BLaER1 treated with 17β-estradiol and CSF1 and Interleukin-3, amounts not matched to agents 10 nM and 100 nM (cell line): Measurements from ENCODE around the gene GMNC.

Source experiments
- H3K27ac ChIP-seq, 11 experiments: shearing (Covaris generic); formaldehyde crosslinking; 2 replicates each; pipeline ENCODE4 v1.8.1; 2022
- H3K27me3 ChIP-seq, 11 experiments: shearing (Covaris generic); formaldehyde crosslinking; 2 replicates each; pipeline ENCODE4 v1.8.1; 2022
- H3K36me3 ChIP-seq, 11 experiments: shearing (Covaris generic); formaldehyde crosslinking; 2 replicates each; pipeline ENCODE4 v1.8.1; 2022
- H3K4me1 ChIP-seq, 10 experiments: shearing (Covaris generic); formaldehyde crosslinking; 2 replicates each; pipeline ENCODE4 v1.8.1; 2022
- H3K4me2 ChIP-seq, 11 experiments: shearing (Covaris generic); formaldehyde crosslinking; 2 replicates each; pipeline ENCODE4 v1.8.1; 2022
- H3K4me3 ChIP-seq, 10 experiments: shearing (Covaris generic); formaldehyde crosslinking; 2 replicates each; pipeline ENCODE4 v1.8.1; 2022
- H3K9ac ChIP-seq, 11 experiments: shearing (Covaris generic); formaldehyde crosslinking; 2 replicates each; pipeline ENCODE4 v1.8.1; 2022
- H3K9me3 ChIP-seq, 11 experiments: shearing (Covaris generic); formaldehyde crosslinking; replicated peaks in 1 of 11; 2 replicates each; pipeline ENCODE4 v1.8.1; 2022
- H4K20me1 ChIP-seq, 11 experiments: shearing (Covaris generic); formaldehyde crosslinking; 2 replicates each; pipeline ENCODE4 v1.8.1; 2022
- Cebpa-rat ChIP-seq, 11 experiments: shearing (Covaris generic); IDR thresholded peaks; 2 replicates each; pipeline ENCODE4 v1.8.1; 2022

GMNC gene

GRCh38 chr3:190855151-190855550 is 7.3 kb downstream of the GMNC start:
- no peak overlapping the region for H3K4me2 ChIP-seq
- peaks cover 0 to 11% (median 0%) of the 10 kb centered on the region in 10 experiments; a peak in 6 of 20 replicates for H3K4me1 ChIP-seq
- no peaks in the 10 kb centered on the region for H3K27me3 ChIP-seq
- no peak for TF ChIP-seq Cebpa-rat (IDR thresholded peaks at IDR 0.05)
- no peaks in the 10 kb centered on the region for H3K36me3 ChIP-seq
- peak overlapping the region in 1 of 11 experiments; percentile 4; a peak in 1 of 22 replicates for H3K27ac ChIP-seq
- peaks cover 0 to 6% (median 0%) of the 10 kb centered on the region in 11 experiments; a peak in 1 of 22 replicates for H3K9me3 ChIP-seq
- no peak overlapping the region for H3K4me3 ChIP-seq
- no peaks in the 10 kb centered on the region for H4K20me1 ChIP-seq
- no peak overlapping the region for H3K9ac ChIP-seq

GRCh38 chr3:190854062-190854461 is 8.4 kb downstream of the GMNC start:
- Histone ChIP-seq H3K9ac (no peak overlapping the region), H3K4me2 (peak overlapping the region in 1 of 11 experiments; percentile 37; a peak in 3 of 22 replicates), H3K36me3 (no peaks in the 10 kb centered on the region), H3K27me3 (no peaks in the 10 kb centered on the region; a peak in 1 of 22 replicates), H3K27ac (peak overlapping the region in 3 of 11 experiments; percentile 36 to 43 (median 41); a peak in 4 of 22 replicates), H3K9me3 (peaks cover 0 to 6% (median 0%) of the 10 kb centered on the region in 11 experiments; a peak in 1 of 22 replicates), H3K4me3 (no peak overlapping the region), H3K4me1 (peaks cover 0 to 11% (median 0%) of the 10 kb centered on the region in 10 experiments; a peak in 6 of 20 replicates), H4K20me1 (no peaks in the 10 kb centered on the region)
- no peak for TF ChIP-seq Cebpa-rat (IDR thresholded peaks at IDR 0.05)

GRCh38 chr3:190853464-190853863 is 9.0 kb downstream of the GMNC start:
- no peak overlapping the region for H3K4me2 ChIP-seq
- H3K4me1 ChIP-seq: peaks cover 0 to 11% (median 0%) of the 10 kb centered on the region in 10 experiments; a peak in 6 of 20 replicates
- no peaks in the 10 kb centered on the region; a peak in 1 of 22 replicates for H3K27me3 ChIP-seq
- no peak overlapping the region for H3K9ac ChIP-seq
- H3K36me3 ChIP-seq: no peaks in the 10 kb centered on the region
- H4K20me1 ChIP-seq: no peaks in the 10 kb centered on the region
- peak overlapping the region in 1 of 11 experiments; percentile 36; a peak in 2 of 22 replicates for H3K27ac ChIP-seq
- no peak for TF ChIP-seq Cebpa-rat (IDR thresholded peaks at IDR 0.05)
- H3K9me3 ChIP-seq: peaks cover 0 to 6% (median 0%) of the 10 kb centered on the region in 11 experiments; a peak in 1 of 22 replicates
- H3K4me3 ChIP-seq: no peak overlapping the region

GRCh38 chr3:190849607-190850006 is 12.9 kb downstream of the GMNC start:
- H3K9me3 ChIP-seq: no peaks in the 10 kb centered on the region
- H3K27ac ChIP-seq: no peak overlapping the region
- no peak overlapping the region for H3K4me3 ChIP-seq
- H4K20me1 ChIP-seq: no peaks in the 10 kb centered on the region
- H3K4me1 ChIP-seq: peaks cover 0 to 17% (median 0%) of the 10 kb centered on the region in 10 experiments; a peak in 6 of 20 replicates
- H3K4me2 ChIP-seq: no peak overlapping the region
- no peak overlapping the region for H3K9ac ChIP-seq
- H3K36me3 ChIP-seq: no peaks in the 10 kb centered on the region
- no peaks in the 10 kb centered on the region; a peak in 1 of 22 replicates for H3K27me3 ChIP-seq
- no peak for TF ChIP-seq Cebpa-rat (IDR thresholded peaks at IDR 0.05)

GRCh38 chr3:190848870-190849269 is 13.6 kb downstream of the GMNC start:
- no peak overlapping the region for H3K27ac ChIP-seq
- H3K36me3 ChIP-seq: no peaks in the 10 kb centered on the region
- H3K4me2 ChIP-seq: no peak overlapping the region
- no peak for TF ChIP-seq Cebpa-rat (IDR thresholded peaks at IDR 0.05)
- no peaks in the 10 kb centered on the region; a peak in 1 of 22 replicates for H3K27me3 ChIP-seq
- H3K4me3 ChIP-seq: no peak overlapping the region
- H3K9me3 ChIP-seq: no peaks in the 10 kb centered on the region
- H3K4me1 ChIP-seq: peaks cover 0 to 9% (median 0%) of the 10 kb centered on the region in 10 experiments; a peak in 3 of 20 replicates
- H4K20me1 ChIP-seq: no peaks in the 10 kb centered on the region
- no peak overlapping the region for H3K9ac ChIP-seq

- Histone ChIP-seq H3K9ac (no peak overlapping the region), H3K4me2 (0 out of 22 replicates have a peak overlapping the region, but pooled peaks of 1 of the 11 experiments have one; percentile 2), H3K27me3 (no peaks in the 10 kb centered on the region; a peak in 1 of 22 replicates), H3K36me3 (no peaks in the 10 kb centered on the region), H4K20me1 (no peaks in the 10 kb centered on the region), H3K27ac (no peak overlapping the region), H3K4me3 (no peak overlapping the region), H3K4me1 (peaks cover 0 to 6% (median 0%) of the 10 kb centered on the region in 10 experiments; a peak in 1 of 20 replicates), H3K9me3 (no peaks in the 10 kb centered on the region)
- no peak for TF ChIP-seq Cebpa-rat (IDR thresholded peaks at IDR 0.05)
Observed at GRCh38 chr3:190847436-190847835, 15.1 kb downstream of the GMNC start.

- H3K4me1 ChIP-seq: no peaks in the 10 kb centered on the region
- no peak overlapping the region for H3K27ac ChIP-seq
- H3K9ac ChIP-seq: no peak overlapping the region
- no peak for TF ChIP-seq Cebpa-rat (IDR thresholded peaks at IDR 0.05)
- H3K9me3 ChIP-seq: no peaks in the 10 kb centered on the region
- no peaks in the 10 kb centered on the region for H3K27me3 ChIP-seq
- H3K4me3 ChIP-seq: no peak overlapping the region
- no peak overlapping the region for H3K4me2 ChIP-seq
- no peaks in the 10 kb centered on the region for H3K36me3 ChIP-seq
- H4K20me1 ChIP-seq: no peaks in the 10 kb centered on the region
Observed at GRCh38 chr3:190840146-190840545, 22.3 kb downstream of the GMNC start.

GRCh38 chr3:190831225-190831624 is 31.3 kb downstream of the GMNC start:
- H3K9me3 ChIP-seq: no peaks in the 10 kb centered on the region
- H3K27me3 ChIP-seq: no peaks in the 10 kb centered on the region
- H4K20me1 ChIP-seq: no peaks in the 10 kb centered on the region
- peaks cover 0 to 4% (median 0%) of the 10 kb centered on the region in 10 experiments; a peak in 2 of 20 replicates for H3K4me1 ChIP-seq
- H3K36me3 ChIP-seq: no peaks in the 10 kb centered on the region
- H3K9ac ChIP-seq: no peak overlapping the region
- TF ChIP-seq Cebpa-rat (IDR thresholded peaks at IDR 0.05): no peak
- H3K4me2 ChIP-seq: no peak overlapping the region
- H3K4me3 ChIP-seq: no peak overlapping the region
- H3K27ac ChIP-seq: no peak overlapping the region

GRCh38 chr3:190830031-190830430 is 32.5 kb downstream of the GMNC start:
- Histone ChIP-seq H4K20me1 (no peaks in the 10 kb centered on the region), H3K9me3 (no peaks in the 10 kb centered on the region), H3K36me3 (no peaks in the 10 kb centered on the region), H3K9ac (no peak overlapping the region), H3K4me1 (peaks cover 0 to 4% (median 0%) of the 10 kb centered on the region in 10 experiments; a peak in 2 of 20 replicates), H3K4me2 (no peak overlapping the region), H3K27ac (no peak overlapping the region), H3K4me3 (no peak overlapping the region), H3K27me3 (no peaks in the 10 kb centered on the region)
- TF ChIP-seq Cebpa-rat (IDR thresholded peaks at IDR 0.05): no peak

GRCh38 chr3:190826018-190826417 is 36.5 kb downstream of the GMNC start:
- H3K4me1 ChIP-seq: no peaks in the 10 kb centered on the region
- no peaks in the 10 kb centered on the region for H3K27me3 ChIP-seq
- no peak overlapping the region for H3K4me3 ChIP-seq
- no peak overlapping the region for H3K4me2 ChIP-seq
- H3K36me3 ChIP-seq: no peaks in the 10 kb centered on the region
- TF ChIP-seq Cebpa-rat (IDR thresholded peaks at IDR 0.05): no peak
- no peaks in the 10 kb centered on the region for H4K20me1 ChIP-seq
- H3K9me3 ChIP-seq: no peaks in the 10 kb centered on the region
- H3K9ac ChIP-seq: no peak overlapping the region
- no peak overlapping the region for H3K27ac ChIP-seq
